Testis (tissue), 2 donors: Measurements from ENCODE around the gene CDC42.

Source experiments
- CTCF ChIP-seq, 3 experiments: fragments of 450-650 bp in 2 of 3; fragments of 200-600 bp in 1 of 3; sonication (generic) in 1 of 3; IDR thresholded peaks; one replicate each; pipeline ENCODE4 v1.5.1; 2016 to 2019; ENCODE audit warnings: antibody characterized with exemption in 3 of 3, mild to moderate bottlenecking in 2 of 3, moderate library complexity in 1 of 3
- POLR2A ChIP-seq: fragments of 450-650 bp; IDR thresholded peaks from one replicate; pipeline ENCODE4 v1.6.1; 2017; ENCODE audit warnings: antibody characterized with exemption, mild to moderate bottlenecking, moderate library complexity

- TF ChIP-seq CTCF (IDR thresholded peaks at IDR 0.05) (no peak), POLR2A (no peak)
These were observed 65.9 kb downstream of the CDC42 start for GRCh38 chr1:22118291-22118992.
